Muscle layer of colon (tissue), 2 donors: ENCODE results near the gene USP31.

Source experiments
- H3K27ac ChIP-seq: one replicate; pipeline ENCODE4 v1.7.0; 2013; ENCODE audit warnings: low read depth, mild to moderate bottlenecking, low read length, moderate library complexity
- H3K27me3 ChIP-seq, 2 donors: one replicate each; pipeline ENCODE4 v1.7.0; 2013; ENCODE audit warnings: low read length in 2 of 2, mild to moderate bottlenecking in 2 of 2; ENCODE audit not compliant: insufficient read depth in 2 of 2, control insufficient read depth in 1 of 2
- H3K36me3 ChIP-seq: one replicate; pipeline ENCODE4 v1.7.0; 2013; ENCODE audit warnings: mild to moderate bottlenecking, low read length; ENCODE audit not compliant: insufficient read depth
- H3K4me1 ChIP-seq: one replicate; pipeline ENCODE4 v1.7.0; 2013; ENCODE audit warnings: mild to moderate bottlenecking, low read length; ENCODE audit not compliant: insufficient read depth
- H3K4me3 ChIP-seq, 2 donors: one replicate each; pipeline ENCODE4 v1.7.0; 2013; ENCODE audit warnings: low read length in 2 of 2, low read depth in 1 of 2, mild to moderate bottlenecking in 1 of 2, moderate library complexity in 1 of 2
- H3K9ac ChIP-seq: one replicate; pipeline ENCODE4 v1.7.0; 2013; ENCODE audit warnings: low read length
- H3K9me3 ChIP-seq: one replicate; pipeline ENCODE4 v1.7.0; 2013; ENCODE audit warnings: mild to moderate bottlenecking, low read length
- donor health status: abdominal sarcoma.
- donor health status: Adenocarcinoma of cecum.

USP31 gene

GRCh38 chr16:23055481-23055880 lies 93.8 kb downstream of the USP31 start:
- Histone ChIP-seq H3K4me3 (no peak overlapping the region), H3K27ac (no peak overlapping the region), H3K4me1 (no peaks in the 10 kb centered on the region), H3K36me3 (no peaks in the 10 kb centered on the region), H3K27me3 (peaks cover 0 to 5% of the 10 kb centered on the region in 2 donors), H3K9me3 (no peaks in the 10 kb centered on the region), H3K9ac (no peak overlapping the region)

GRCh38 chr16:23052908-23053580 lies 96.2 kb downstream of the USP31 start:
- Histone ChIP-seq H3K27ac (no peak overlapping the region), H3K4me3 (no peak overlapping the region), H3K27me3 (peaks cover 5% of the 10 kb centered on the region in 2 donors), H3K9me3 (no peaks in the 10 kb centered on the region), H3K36me3 (no peaks in the 10 kb centered on the region), H3K4me1 (no peaks in the 10 kb centered on the region), H3K9ac (no peak overlapping the region)

- Histone ChIP-seq H3K4me1 (no peaks in the 10 kb centered on the region), H3K27me3 (peaks cover 5 to 8% of the 10 kb centered on the region in 2 donors), H3K27ac (no peak overlapping the region), H3K36me3 (no peaks in the 10 kb centered on the region), H3K9me3 (no peaks in the 10 kb centered on the region), H3K9ac (no peak overlapping the region), H3K4me3 (no peak overlapping the region)
Observed at GRCh38 chr16:23052221-23052620, 97.0 kb downstream of the USP31 start.

GRCh38 chr16:23051587-23051986 lies 97.7 kb downstream of the USP31 start:
- H3K4me1 ChIP-seq: no peaks in the 10 kb centered on the region
- no peak overlapping the region for H3K27ac ChIP-seq
- H3K36me3 ChIP-seq: no peaks in the 10 kb centered on the region
- peaks cover 5 to 9% of the 10 kb centered on the region in 2 donors for H3K27me3 ChIP-seq
- no peaks in the 10 kb centered on the region for H3K9me3 ChIP-seq
- no peak overlapping the region for H3K4me3 ChIP-seq
- H3K9ac ChIP-seq: no peak overlapping the region

- Histone ChIP-seq H3K9me3 (no peaks in the 10 kb centered on the region), H3K4me3 (no peak overlapping the region), H3K36me3 (no peaks in the 10 kb centered on the region), H3K9ac (no peak overlapping the region), H3K27ac (no peak overlapping the region), H3K4me1 (no peaks in the 10 kb centered on the region), H3K27me3 (peaks cover 5 to 9% of the 10 kb centered on the region in 2 donors)
Observed at GRCh38 chr16:23048164-23048563, 101.1 kb downstream of the USP31 start.

GRCh38 chr16:23045025-23045424 lies 104.2 kb downstream of the USP31 start:
- Histone ChIP-seq H3K27me3 (peaks cover 0 to 9% of the 10 kb centered on the region in 2 donors), H3K9me3 (no peaks in the 10 kb centered on the region), H3K36me3 (no peaks in the 10 kb centered on the region)

GRCh38 chr16:23040246-23040645 lies 109.0 kb downstream of the USP31 start:
- no peaks in the 10 kb centered on the region for H3K4me1 ChIP-seq
- H3K27ac ChIP-seq: no peak overlapping the region
- no peaks in the 10 kb centered on the region for H3K9me3 ChIP-seq
- no peaks in the 10 kb centered on the region for H3K36me3 ChIP-seq
- no peak overlapping the region for H3K4me3 ChIP-seq
- H3K27me3 ChIP-seq: no peaks in the 10 kb centered on the region
- no peak overlapping the region for H3K9ac ChIP-seq

More at GRCh38 chr16:23045025-23045424, 104.2 kb downstream of the USP31 start:
- H3K4me3 ChIP-seq: no peak overlapping the region
- H3K9ac ChIP-seq: no peak overlapping the region
- no peak overlapping the region for H3K27ac ChIP-seq
- no peaks in the 10 kb centered on the region for H3K4me1 ChIP-seq

- Histone ChIP-seq H3K9me3 (no peaks in the 10 kb centered on the region), H3K9ac (no peak overlapping the region), H3K36me3 (no peaks in the 10 kb centered on the region), H3K27me3 (no peaks in the 10 kb centered on the region), H3K4me1 (no peaks in the 10 kb centered on the region), H3K27ac (no peak overlapping the region), H3K4me3 (no peak overlapping the region)
Observed at GRCh38 chr16:23039118-23039517, 110.1 kb downstream of the USP31 start.

GRCh38 chr16:23035240-23035639 lies 114.0 kb downstream of the USP31 start:
- no peaks in the 10 kb centered on the region for H3K27me3 ChIP-seq

GRCh38 chr16:23031508-23032098 lies 117.6 kb downstream of the USP31 start:
- H3K36me3 ChIP-seq: no peaks in the 10 kb centered on the region
- no peaks in the 10 kb centered on the region for H3K4me1 ChIP-seq
- H3K9ac ChIP-seq: no peak overlapping the region
- H3K4me3 ChIP-seq: no peak overlapping the region
- peaks cover 6% of the 10 kb centered on the region for H3K9me3 ChIP-seq
- no peak overlapping the region for H3K27ac ChIP-seq
- H3K27me3 ChIP-seq: no peaks in the 10 kb centered on the region

More at GRCh38 chr16:23035240-23035639, 114.0 kb downstream of the USP31 start:
- Histone ChIP-seq H3K4me3 (no peak overlapping the region), H3K9ac (no peak overlapping the region), H3K27ac (no peak overlapping the region), H3K4me1 (no peaks in the 10 kb centered on the region), H3K36me3 (no peaks in the 10 kb centered on the region), H3K9me3 (peaks cover 6% of the 10 kb centered on the region)

- H3K9ac ChIP-seq: no peak overlapping the region
- H3K4me1 ChIP-seq: no peaks in the 10 kb centered on the region
- H3K36me3 ChIP-seq: no peaks in the 10 kb centered on the region
- no peak overlapping the region for H3K27ac ChIP-seq
- H3K4me3 ChIP-seq: no peak overlapping the region
- H3K27me3 ChIP-seq: no peaks in the 10 kb centered on the region
- peaks cover 6% of the 10 kb centered on the region for H3K9me3 ChIP-seq
Observed at GRCh38 chr16:23029733-23030420, 119.4 kb downstream of the USP31 start.
